HPDE6-E6E7 (cell line): ENCODE results near the gene TSPAN11.
"Not testable (repeated sequence)": the region's sequence is repeated elsewhere in the genome, so short reads cannot be mapped to it uniquely, and the experiment has no call there.

Experiments used
- DNase-seq: peaks from one replicate; pipeline ENCODE4 v3.0.0; 2011; ENCODE audit warnings: missing footprints; ENCODE audit errors: extremely low spot score

TSPAN11 gene

DNA sequence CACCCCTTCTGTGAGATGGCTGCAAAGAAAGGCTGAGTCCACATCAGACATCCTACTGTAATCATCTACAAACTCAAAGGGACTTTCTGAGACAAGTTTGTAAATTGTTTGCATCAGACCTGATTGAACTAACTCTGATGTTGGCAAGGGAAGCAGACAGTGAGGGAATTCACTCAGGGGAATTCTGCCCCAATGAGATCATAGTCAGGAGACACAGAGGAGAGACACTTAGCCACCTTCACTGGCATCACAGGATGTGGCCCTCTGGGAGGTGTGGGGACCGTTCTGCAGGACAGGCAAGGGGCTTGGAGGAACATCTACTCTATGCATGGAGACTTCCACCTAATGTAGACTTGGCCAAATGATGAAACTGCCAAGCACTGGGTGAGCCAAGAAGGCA lies 76.5 kb downstream of the TSPAN11 start:
- no peak for DNase-seq

DNA sequence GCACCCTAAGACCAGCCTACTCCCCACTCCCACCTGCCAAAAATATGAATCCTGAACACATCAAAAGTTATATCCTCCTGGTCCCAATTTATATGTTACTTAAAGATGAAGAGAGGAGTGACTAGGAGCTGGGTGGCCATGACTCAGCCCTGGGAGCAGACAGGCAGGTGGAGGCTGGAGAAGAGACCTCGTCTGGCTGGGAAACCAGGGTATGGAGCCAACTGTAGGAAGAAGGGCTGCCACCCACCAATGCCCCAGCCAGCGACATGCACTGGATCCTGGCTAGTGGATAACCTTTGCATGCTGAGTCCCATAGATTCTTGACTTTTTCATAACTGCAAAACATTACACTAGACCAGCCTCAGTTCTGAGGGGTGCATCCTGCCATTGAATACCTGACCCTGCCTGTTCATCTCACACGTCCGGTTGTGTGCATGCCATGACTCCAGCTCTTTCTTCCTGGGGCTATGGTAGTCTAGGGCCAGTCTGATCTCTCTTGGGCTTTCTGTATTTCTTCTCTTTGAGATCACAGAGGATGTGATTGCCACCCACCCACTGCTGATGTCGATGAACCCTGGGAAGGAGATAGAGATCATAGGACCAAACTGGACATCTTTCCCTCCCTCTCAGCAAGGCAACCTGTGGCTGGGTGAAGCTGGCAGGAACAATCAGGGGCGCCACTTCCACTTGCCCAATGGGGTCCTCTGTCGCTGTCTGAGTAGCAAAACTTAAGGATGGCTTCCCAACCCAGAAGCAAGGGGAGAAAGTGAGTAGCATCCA lies 77.5 kb downstream of the TSPAN11 start:
- no peak for DNase-seq

DNA sequence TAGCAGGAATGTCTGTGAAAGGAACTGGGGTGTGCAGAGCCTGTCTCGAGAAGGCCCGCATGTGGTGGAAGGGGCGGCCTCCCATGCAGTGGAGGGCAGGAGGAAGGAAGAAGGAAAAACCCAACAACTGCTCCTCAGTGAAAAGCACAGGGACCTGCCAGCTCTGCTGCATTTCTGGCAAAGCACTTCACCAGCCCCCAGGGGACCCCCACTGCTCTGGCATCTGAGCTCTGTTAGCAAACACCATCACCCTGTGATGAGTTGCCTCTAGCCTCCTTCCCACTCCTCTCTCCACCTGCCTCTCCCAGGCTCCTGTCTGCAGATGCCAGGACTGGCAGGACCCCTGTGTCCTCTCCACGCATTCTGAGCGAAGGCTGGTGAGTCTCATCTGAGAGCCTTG lies 78.1 kb downstream of the TSPAN11 start:
- no peak for DNase-seq

DNA sequence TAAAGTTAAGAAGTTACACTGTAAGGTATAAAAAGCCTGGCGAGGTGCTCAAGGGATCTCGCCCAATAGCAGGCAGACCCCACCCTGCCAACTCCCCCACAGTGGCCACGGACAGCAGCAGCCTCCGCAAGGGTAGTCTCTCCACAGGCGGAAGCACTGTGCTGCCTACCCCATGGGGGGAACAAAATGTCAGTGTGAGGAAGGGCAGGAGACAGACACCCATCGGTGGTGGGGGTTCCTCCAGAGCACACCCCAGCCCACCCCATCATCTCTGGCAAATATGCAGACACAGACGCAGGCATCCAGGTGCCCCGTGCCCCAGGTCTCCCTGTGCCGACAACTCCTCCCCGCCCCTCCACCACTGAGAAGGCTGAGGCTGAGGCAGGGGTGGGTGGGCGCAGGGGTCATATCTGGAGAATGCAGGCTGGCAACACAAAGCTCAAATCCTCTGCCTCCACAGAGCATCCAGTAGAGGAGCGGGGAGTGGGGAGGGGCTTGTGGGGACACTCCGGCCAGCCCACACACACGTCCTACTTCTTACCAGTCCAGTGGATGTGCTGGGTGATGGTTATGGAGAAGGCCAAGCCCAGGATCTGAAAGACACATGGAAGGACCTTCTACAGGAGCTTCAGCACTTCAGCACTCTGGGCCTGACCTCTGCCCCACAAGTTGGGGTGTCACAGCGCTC lies 78.9 kb downstream of the TSPAN11 start:
- DNase-seq: no peak

DNA sequence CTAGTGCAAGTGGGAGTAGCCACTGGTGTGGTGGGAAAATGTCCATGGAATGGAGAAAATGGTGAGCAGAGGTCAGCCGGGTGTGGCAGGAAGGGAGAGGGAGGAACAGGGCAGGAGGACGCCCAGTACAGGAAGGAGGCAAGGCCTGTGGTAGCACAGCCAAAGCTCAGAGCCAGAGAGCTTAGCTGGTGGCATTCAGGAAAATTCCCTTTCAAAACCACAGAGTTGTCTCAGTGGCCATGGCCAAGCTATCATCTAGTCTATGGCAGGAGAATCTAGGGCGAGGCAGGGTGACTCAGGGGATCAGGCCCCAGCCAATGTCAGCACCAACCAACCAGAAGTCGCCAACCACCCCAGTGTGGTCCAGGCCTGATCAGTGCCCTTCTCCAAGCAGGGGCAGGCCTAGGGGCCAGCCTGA lies 79.4 kb downstream of the TSPAN11 start:
- DNase-seq: no peak

DNA sequence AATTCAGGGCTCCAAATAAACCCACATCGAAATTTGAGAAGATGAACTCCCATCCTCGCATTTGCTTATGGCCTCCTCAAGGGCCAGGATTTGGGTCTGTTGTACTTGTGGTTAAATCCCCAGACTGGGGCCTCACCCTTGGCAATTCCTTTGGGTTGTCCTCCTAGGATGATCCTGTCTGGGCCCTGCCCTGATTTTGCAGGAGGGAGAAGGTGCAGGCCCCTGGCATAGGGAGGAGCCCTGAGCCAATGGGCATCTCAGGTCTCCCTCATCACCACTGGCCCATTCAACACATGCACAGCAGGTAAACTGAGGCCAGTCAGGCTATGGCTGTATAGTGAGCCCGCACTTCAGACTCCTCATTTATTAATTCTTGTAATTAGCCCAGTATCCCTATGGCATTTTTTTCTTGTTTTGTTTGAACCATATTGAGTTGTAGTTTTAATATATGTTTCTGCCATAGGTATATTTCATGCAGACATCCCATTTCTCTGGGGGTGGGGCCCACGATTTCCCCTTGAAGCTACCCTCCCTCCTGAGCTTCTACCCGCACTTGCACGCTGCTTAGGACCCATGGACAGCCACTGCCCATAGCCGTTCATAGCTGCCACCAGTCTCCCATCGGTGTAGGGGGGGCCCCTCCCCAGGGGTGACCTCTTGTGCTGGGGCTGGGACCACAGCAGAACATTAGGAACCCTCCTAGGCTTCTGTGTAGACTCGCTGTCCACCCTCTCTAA lies 80.0 kb downstream of the TSPAN11 start:
- no peak for DNase-seq

DNA sequence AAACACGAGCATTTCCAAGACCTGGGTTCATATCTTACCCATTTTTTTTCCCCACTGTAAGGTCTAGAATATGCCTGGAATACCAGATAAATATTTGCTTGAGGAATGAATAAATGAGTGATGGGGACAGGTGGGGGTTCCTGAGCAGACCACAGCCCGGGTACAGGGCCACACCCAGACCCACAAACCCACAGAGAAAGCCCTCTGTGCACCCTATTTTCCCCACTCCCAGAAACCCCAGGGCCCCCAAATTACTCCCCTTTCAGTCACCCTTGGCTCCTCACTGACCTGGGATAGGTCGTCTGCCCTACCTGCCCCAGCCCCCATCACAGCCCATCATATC lies 80.6 kb downstream of the TSPAN11 start:
- DNase-seq: no peak

DNA sequence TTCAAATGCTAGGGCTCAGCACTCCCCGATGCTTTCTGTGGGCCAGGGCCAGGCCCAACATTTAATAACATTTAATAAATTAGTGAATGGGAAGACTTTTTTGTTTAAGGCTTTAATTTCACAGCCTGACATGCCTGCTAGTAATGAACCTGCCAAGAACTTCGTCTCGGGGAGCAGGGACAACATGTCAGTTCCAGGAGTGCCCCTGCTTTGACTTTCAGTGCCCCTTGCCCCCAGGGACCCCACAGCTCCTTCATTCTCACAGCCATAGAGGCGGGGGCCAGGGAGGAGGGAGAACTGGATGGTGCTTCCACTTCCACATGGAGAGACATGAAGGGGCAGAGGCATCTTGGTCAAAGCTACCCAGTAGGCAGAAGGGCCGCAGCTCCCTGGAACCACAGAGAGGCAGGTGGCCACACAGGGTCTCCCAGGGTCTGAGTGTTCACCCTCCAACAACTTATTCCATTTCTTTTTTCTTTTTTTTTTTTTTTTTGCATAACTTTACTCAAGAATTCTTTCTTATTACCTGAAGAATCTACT lies 81.2 kb downstream of the TSPAN11 start:
- no peak for DNase-seq

DNA sequence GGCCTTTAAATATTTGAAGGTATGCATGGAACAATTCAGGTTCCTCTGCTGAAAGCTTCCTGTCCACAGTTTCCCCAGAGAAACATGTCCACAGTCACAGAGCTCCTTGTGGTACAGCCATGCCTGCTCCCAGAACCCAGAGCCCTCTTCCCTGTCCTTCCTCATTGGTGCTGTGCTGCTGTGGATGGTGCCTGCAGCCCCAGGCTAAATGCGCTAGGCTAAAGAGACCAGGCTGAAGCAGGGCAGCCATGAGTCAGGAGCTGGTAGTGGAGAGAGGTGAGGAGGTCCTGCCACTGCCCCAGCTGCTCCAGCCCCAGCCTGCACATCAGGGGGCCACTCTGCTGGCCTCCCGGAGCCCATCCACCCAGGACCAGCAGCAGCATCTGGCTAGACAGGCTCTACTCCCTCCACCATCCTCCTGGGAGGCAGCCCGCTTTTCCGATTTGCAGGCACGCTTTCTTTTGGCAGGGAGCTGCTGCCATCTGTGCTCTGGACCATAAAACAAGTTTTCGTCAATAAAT lies 81.8 kb downstream of the TSPAN11 start:
- DNase-seq: no peak

DNA sequence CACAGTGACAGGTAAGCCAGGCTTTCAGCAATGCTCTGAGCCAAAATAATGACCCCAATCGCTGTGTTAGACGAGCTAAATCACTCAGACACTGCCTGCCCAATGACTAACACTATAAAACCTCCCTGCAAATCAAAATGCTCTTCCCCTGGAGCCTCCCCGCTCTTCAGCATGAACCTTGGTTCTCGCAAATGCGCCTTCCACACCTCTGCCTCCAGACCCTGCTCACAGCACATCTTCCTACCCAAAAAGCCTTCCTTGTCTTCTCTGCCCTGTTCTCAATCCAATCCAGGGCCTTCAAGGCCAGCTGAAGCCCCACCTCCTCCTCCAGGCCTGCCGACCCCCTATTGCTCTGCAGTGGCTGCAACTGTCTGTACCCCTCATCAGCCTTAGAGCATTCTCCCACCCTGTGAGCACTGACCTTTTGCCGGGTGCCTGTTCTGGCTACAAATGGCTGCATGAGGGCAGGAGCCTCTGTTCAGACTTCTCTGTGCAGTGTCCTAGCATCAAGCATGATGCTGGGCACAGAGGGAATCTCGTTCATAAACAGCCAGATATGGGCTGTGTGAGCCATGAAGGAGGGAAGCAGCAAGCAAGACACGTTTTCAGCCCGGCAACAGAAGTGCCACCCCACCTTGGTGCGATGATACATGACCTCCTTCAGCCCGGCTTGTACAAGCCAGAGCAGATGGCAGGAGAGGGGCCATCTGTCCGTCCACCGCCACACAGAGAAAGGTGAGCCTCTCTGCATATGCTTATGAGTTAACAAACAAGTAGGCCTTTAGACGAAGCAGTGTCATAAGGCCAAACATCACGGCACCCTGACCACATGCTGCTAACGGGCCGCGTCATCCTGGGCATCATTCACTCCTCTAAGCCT lies 82.7 kb downstream of the TSPAN11 start:
- DNase-seq: no peak

DNA sequence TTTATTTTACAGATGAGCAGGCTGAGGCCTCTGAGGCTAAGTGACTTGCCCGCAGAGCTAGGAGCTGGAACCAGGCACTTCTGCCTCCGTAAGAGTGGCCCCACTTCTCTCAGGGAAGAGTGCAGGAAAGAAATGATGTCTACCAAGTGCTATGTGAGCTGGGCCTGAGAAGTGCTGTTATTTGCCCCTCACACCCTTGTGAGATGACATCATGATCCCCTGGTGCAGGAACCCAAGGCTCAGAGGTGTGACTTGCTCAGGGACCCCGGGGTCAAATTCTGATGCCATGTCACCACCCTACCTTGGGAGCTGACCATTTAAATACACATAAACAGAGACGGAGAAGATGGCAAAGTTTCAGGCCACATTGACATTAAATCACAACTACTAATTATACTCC lies 83.4 kb downstream of the TSPAN11 start:
- no peak for DNase-seq

DNA sequence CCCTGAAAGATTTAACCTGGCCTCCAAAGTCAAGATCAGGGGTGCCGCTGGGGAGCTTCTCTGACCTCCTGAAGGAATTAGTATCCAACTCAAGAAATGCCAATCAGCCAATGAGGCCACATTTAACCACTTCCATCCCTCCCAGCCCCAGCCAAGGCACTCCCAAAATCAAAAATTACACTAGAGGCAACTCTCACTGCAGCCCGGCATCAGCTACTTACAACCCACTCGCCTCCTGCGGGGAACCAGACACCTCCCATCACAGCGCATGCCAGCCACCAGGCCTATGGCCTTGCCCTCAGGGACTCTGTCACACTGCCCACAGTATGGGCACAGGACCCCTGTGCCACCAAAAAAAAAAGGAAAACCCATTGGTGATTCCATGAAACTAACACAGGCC lies 84.8 kb downstream of the TSPAN11 start:
- DNase-seq: no peak

DNA sequence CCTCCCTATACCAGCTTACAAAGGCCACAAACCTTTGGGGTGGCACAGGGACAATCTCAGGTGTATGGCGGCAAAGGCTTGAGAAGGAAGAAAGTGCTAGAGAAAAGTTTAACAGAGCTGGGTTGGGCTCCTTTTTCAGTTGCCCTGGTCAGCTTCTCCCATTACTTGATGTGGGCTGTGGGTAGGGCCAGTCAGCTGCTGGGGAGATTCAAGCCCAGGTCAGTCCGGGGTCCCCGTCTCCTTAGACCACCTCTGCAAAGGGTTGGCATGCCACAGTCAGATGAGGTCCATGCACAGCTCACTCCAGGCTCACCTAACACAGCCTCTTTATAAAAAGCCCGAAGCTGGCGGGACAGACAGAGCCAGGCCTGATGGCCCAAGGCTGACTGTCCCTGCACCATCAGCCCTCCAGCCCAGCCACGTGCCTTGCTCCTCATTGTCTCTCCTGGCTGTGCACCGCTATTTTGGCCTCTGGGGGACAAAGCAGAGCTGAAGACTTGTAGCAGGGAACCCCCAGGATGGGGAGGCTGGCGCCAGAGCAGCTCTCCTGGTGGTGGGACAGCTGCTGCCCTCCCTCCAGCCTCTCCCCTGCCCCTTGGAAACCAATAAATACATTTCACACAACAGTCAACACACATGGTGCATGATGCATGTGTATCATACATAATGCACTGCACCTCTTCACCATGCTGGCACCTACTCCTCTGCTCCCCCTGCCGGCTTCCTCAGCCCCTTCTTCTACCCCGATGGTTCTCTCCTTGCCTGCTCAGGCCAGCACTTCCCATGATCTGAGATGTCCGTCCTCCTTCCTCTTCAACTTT lies 85.4 kb downstream of the TSPAN11 start:
- DNase-seq: no peak

DNA sequence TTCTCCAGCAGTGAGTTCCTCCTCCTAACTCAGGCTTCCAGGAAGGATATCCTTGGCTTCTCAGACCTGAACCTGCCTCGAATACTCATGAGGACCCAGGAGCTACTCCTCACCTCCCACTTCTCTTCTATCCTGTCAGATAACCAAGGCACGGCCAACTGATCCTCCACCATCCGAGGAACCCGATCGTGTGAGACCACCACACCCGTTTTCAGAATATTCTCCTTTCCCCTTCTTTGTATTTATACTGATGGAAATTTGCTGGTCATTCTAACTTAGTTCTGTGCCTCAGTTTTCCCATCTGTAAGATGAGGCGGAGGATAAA lies 86.0 kb downstream of the TSPAN11 start:
- not testable (repeated sequence) for DNase-seq

DNA sequence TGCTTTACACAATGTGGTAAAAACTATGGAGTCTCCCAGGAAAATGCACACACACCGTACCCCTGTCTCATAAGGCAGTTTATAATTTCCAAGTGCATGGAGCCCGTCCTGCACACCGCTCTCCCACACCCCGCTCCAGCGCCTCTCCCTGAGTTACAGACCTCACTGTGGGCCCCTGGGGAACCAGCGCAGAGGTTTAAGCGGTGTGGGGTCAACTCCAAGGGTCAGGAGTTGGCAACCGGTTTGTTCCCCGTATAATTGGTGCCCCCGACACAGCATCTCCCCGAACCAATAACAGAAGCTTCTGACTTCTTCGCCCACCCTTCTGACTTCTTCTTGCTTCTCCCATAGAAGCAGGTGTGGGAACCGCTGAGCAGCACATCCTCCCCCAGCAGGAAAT lies 88.7 kb downstream of the TSPAN11 start:
- no peak for DNase-seq

DNA sequence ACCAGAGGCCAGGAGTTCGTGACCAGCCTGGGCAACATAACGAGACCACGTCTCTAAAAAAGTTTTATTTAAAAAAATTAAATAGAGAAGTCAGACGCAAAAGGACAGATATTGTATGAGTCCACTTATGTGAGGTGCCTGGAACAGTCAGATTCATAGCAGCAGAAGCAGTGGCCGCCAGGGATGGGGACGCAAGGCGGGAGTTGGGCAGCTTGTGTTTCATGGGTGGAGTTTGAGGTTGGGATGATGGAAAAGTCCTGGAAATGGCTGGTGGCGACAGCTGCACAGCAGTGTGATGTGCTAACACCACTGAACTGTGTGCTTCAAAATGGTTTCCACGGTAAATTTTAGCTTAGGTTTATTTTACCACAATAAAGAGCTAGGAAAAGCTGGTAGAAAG lies 89.5 kb downstream of the TSPAN11 start:
- DNase-seq: no peak

DNA sequence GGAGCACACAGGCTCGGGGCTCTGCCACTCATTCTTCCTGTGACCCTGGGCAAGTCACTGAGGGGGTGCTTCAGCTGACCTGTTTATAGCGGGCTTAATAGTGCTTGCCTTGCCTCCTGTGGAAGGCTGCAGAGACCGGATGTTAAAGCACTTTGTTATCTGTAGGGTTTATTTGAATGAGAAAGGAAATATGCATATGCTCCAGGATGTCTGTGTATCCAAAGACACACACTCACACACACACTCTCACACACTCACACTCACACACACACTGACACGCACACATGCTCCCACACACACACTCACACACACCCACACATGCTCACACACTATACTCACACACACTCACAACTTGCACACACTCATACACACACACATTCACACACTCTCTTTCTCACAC lies 91.0 kb downstream of the TSPAN11 start:
- no peak for DNase-seq

DNA sequence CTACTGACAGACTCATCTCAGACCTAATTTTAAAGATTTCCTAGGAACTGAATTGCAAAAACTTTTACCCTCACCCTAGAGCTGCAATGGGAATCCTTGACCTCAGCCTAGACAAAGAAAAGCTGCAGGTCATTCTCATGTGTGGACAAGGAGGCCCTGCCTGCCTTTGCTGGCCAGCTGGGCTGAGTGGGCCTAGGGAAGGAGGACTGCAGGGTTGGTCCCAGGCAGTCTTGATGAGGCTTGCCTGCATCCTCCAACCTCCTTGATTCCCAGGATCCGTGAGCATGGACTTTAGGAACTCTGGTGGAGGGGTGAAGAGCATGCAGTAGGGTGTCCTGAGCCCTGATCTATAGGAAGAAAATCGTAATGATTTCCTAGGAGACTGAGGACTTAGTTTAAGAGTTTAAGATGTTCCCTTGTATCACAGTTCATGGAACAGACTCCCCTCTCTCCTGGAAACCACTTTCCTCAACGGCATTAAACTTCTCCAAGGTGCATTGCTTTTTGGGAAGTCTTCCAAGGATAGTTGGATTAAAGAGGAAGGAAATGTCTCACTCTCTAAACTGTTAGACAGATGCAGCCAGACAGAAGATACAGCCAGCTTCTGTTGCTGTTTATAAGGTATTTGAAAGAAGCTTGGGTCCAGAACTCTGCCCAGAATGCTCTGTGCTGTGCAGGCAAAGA lies 91.7 kb downstream of the TSPAN11 start:
- no peak for DNase-seq

DNA sequence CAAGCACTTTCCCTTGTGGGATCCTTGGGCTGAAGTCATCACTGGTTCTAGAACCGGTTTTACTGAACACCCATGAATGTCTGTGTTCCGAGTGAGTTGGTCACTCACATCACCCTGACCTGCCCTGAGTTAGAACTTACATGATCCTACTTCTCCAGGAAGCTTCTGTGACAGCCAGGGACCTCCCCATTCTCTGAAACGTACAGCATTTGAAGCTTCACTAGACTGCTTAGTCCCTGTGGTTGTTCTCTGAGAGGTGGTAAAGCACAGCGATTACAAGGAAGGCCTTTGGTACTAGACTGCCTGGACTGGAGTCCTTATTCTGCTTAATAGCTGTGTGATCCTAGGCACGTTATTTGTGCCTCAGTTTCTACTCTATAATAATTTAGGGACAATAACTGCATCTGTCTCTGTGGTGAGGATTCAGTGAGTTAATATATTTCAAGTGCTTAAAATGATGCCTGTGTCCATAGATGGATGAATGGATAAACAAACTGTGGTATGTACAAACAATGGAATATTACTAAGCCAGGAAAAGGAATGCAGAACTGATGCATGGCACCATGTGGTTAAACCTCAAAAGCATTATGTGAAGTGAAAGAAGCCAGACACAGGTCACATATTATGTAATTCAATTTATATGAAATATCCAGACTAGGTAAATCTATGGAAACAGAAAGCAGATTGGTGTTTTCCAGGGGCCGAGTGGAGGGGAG lies 92.4 kb downstream of the TSPAN11 start:
- no peak for DNase-seq
